GM23248 (cell line): ENCODE measurements around the gene FGF21. TPM values are rescaled to one million over a fixed set of nuclear protein-coding genes. Genes with fewer than 3 reads are reported as not detected.

ENCODE experiments used
- DNase-seq: peaks from one replicate; pipeline ENCODE4 v3.0.0-alpha.2; 2015
- H2AFZ ChIP-seq: fragments of 200-600 bp; sonication (generic); 2 replicates; pipeline ENCODE4 v1.6.1; 2016; ENCODE audit warnings: antibody characterized with exemption
- H3F3A ChIP-seq: fragments of 200-600 bp; sonication (generic); 2 replicates; pipeline ENCODE4 v1.6.1; 2016; ENCODE audit warnings: mild to moderate bottlenecking, antibody characterized with exemption, mixed run types; ENCODE audit not compliant: insufficient read depth
- H3K27ac ChIP-seq: fragments of 200-600 bp; sonication (generic); 2 replicates; pipeline ENCODE4 v1.5.1; 2016; ENCODE audit warnings: mild to moderate bottlenecking
- H3K27me3 ChIP-seq: fragments of 200-600 bp; sonication (generic); replicated peaks from 2 replicates; pipeline ENCODE4 v1.6.1; 2016; ENCODE audit warnings: mild to moderate bottlenecking; ENCODE audit not compliant: insufficient read depth
- H3K36me3 ChIP-seq: fragments of 200-600 bp; sonication (generic); 2 replicates; pipeline ENCODE4 v1.6.1; 2016; ENCODE audit warnings: low read depth, mild to moderate bottlenecking
- H3K4me1 ChIP-seq: fragments of 200-600 bp; sonication (generic); 2 replicates; pipeline ENCODE4 v1.6.1; 2016; ENCODE audit warnings: mild to moderate bottlenecking; ENCODE audit not compliant: insufficient read depth
- H3K4me2 ChIP-seq: fragments of 200-600 bp; sonication (generic); one replicate; pipeline ENCODE4 v1.6.1; 2016; ENCODE audit warnings: mild to moderate bottlenecking; ENCODE audit not compliant: unreplicated experiment
- H3K4me3 ChIP-seq: fragments of 200-600 bp; sonication (generic); 2 replicates; pipeline ENCODE4 v1.5.1; 2016; ENCODE audit warnings: mild to moderate bottlenecking
- H3K79me2 ChIP-seq: fragments of 200-600 bp; sonication (generic); 2 replicates; pipeline ENCODE4 v1.6.1; 2016; ENCODE audit warnings: mild to moderate bottlenecking; ENCODE audit not compliant: insufficient read depth
- H3K9ac ChIP-seq: fragments of 200-600 bp; sonication (generic); 2 replicates; pipeline ENCODE4 v1.6.1; 2016; ENCODE audit warnings: mild to moderate bottlenecking
- H3K9me2 ChIP-seq: fragments of 200-600 bp; sonication (generic); 2 replicates; pipeline ENCODE4 v1.6.1; 2016; ENCODE audit warnings: mixed run types, mild to moderate bottlenecking, moderate library complexity; ENCODE audit not compliant: insufficient read depth
- H3K9me3 ChIP-seq: fragments of 200-600 bp; sonication (generic); one replicate; pipeline ENCODE4 v1.6.1; 2017; ENCODE audit warnings: low read depth
- H4K20me1 ChIP-seq: fragments of 200-600 bp; sonication (generic); 2 replicates; pipeline ENCODE4 v1.6.0; 2016; ENCODE audit not compliant: insufficient read depth
- EZH2phosphoT487 ChIP-seq: fragments of 200-600 bp; sonication (generic); IDR thresholded peaks from 2 replicates; pipeline ENCODE4 v1.6.1; 2018; ENCODE audit warnings: antibody characterized with exemption, moderate library complexity, mild to moderate bottlenecking, low read depth; ENCODE audit not compliant: insufficient read depth
- WGBS, 2 experiments: methylation state at CpG; one replicate each; pipeline ENCODE4 v1.1.6; 2015 to 2017; ENCODE audit warnings: low lambda C conversion rate in 2 of 2, low coverage in 1 of 2; ENCODE audit errors: missing lambda C conversion rate in 2 of 2; 5-methylcytosine and 5-hydroxymethylcytosine counted together
- in situ Hi-C: fragments of 300-500 bp; cut with MboI; formaldehyde crosslinking; loops from 2 replicates; pipeline ENCODE4 v1.15.0; 2020
- polyA plus RNA-seq: library from polyadenylated mRNA; unstranded; fragments of >200 nt; fragmentation: Nextera tagmentation; extraction: Ambion mirVana; gene quantifications from 2 replicates; pipeline ENCODE4 v1.2.1, GENCODE V29; 2016
- small RNA-seq: library from RNA; depleted of rRNA; stranded (forward); fragments of <200 nt; gene quantifications from one replicate; pipeline ENCODE3, GENCODE V24; 2014; ENCODE audit warnings: low read depth, low replicate concordance
- total RNA-seq: library from RNA; depleted of rRNA; stranded (reverse); fragments of >200 nt; shearing (Covaris generic); gene quantifications from 2 replicates; pipeline ENCODE4 v1.2.3, GENCODE V29; 2014; rRNA removed

FGF21 gene
- total and polyA plus RNA-seq, 2 experiments from 2014 or later = not detected

GRCh38 chr19:48807590-48808308 lies 52.4 kb downstream of the FGF21 start:
- no peak overlapping the region for H3K4me3 ChIP-seq
- WGBS, 2 experiments = 82 to 83% methylated on average over 13 of the region's 13 CpGs
- H3K9ac ChIP-seq = no peak overlapping the region
- no peaks in the 10 kb centered on the region for H3K36me3 ChIP-seq
- no peak for DNase-seq
- H3K27me3 ChIP-seq = no peaks in the 10 kb centered on the region
- no peak for TF ChIP-seq EZH2phosphoT487
- no peaks in the 10 kb centered on the region for H3K79me2 ChIP-seq
- H3K27ac ChIP-seq = no peak overlapping the region
- H3K9me2 ChIP-seq = no peaks in the 10 kb centered on the region
- H2AFZ ChIP-seq = no peak overlapping the region
- in situ Hi-C loops = no loop called here
- no peaks in the 10 kb centered on the region for H4K20me1 ChIP-seq
- no peaks in the 10 kb centered on the region for H3K9me3 ChIP-seq
- no peak overlapping the region for H3K4me2 ChIP-seq
- no peaks in the 10 kb centered on the region for H3K4me1 ChIP-seq
- no peaks in the 10 kb centered on the region for H3F3A ChIP-seq

Small RNA genes lying within 50 kb of the gene (small RNA-seq; reads per million reads assigned to genes)
- not detected for gene RNU6-317P

Other genes starting within 250 kb of the FGF21 start
- 0.22 TPM in 1 of 2 replicates, not detected in the other for gene LMTK3, start 243.7 kb upstream of the FGF21 start, total RNA-seq
- not detected in 2 replicates for gene LMTK3, start 243.7 kb upstream of the FGF21 start, polyA plus RNA-seq
- gene SULT2B1, start 203.4 kb upstream of the FGF21 start, total RNA-seq = not detected in 2 replicates
- gene SULT2B1, start 203.4 kb upstream of the FGF21 start, polyA plus RNA-seq = not detected in 2 replicates
- not detected in 2 replicates for gene SPACA4, start 148.8 kb upstream of the FGF21 start, total RNA-seq
- not detected in 2 replicates for gene SPACA4, start 148.8 kb upstream of the FGF21 start, polyA plus RNA-seq
- not detected in 2 replicates for gene FAM83E, start 140.4 kb upstream of the FGF21 start, total RNA-seq
- not detected in 2 replicates for gene FAM83E, start 140.4 kb upstream of the FGF21 start, polyA plus RNA-seq
- 1,266 and 1,345 TPM in 2 replicates for gene RPL18, start 136.3 kb upstream of the FGF21 start, total RNA-seq
- gene RPL18, start 136.3 kb upstream of the FGF21 start, polyA plus RNA-seq = 659 and 663 TPM in 2 replicates
- 5.2 and 7.2 TPM in 2 replicates for gene SPHK2, start 136.0 kb upstream of the FGF21 start, total RNA-seq
- gene SPHK2, start 136.0 kb upstream of the FGF21 start, polyA plus RNA-seq = 9.9 and 11.4 TPM in 2 replicates
- 5.9 and 6.7 TPM in 2 replicates for gene DBP, start 118.1 kb upstream of the FGF21 start, total RNA-seq
- gene DBP, start 118.1 kb upstream of the FGF21 start, polyA plus RNA-seq = 3.3 and 3.7 TPM in 2 replicates
- 1.1 and 1.6 TPM in 2 replicates for gene CA11, start 109.3 kb upstream of the FGF21 start, total RNA-seq
- gene CA11, start 109.3 kb upstream of the FGF21 start, polyA plus RNA-seq = 2.7 and 3.5 TPM in 2 replicates
- 0.32 TPM in 1 of 2 replicates, not detected in the other for gene NTN5, start 82.5 kb upstream of the FGF21 start, total RNA-seq
- not detected in 2 replicates for gene NTN5, start 82.5 kb upstream of the FGF21 start, polyA plus RNA-seq
- not detected in 2 replicates for gene FUT2, start 59.6 kb upstream of the FGF21 start, total RNA-seq
- gene FUT2, start 59.6 kb upstream of the FGF21 start, polyA plus RNA-seq = 0.24 and 0.25 TPM in 2 replicates
- 0.22 TPM in 1 of 2 replicates, not detected in the other for gene MAMSTR, start 35.8 kb upstream of the FGF21 start, total RNA-seq
- gene MAMSTR, start 35.8 kb upstream of the FGF21 start, polyA plus RNA-seq = 2.7 and 3.1 TPM in 2 replicates
- not detected in 2 replicates for gene RASIP1, start 14.9 kb upstream of the FGF21 start, total RNA-seq
- 0.09 and 0.44 TPM in 2 replicates for gene RASIP1, start 14.9 kb upstream of the FGF21 start, polyA plus RNA-seq
- not detected in 2 replicates for gene IZUMO1, start 8.6 kb upstream of the FGF21 start, total RNA-seq
- gene IZUMO1, start 8.6 kb upstream of the FGF21 start, polyA plus RNA-seq = not detected in 2 replicates
- gene FUT1, start 2.9 kb upstream of the FGF21 start, total RNA-seq = not detected in 2 replicates
- not detected in 2 replicates for gene FUT1, start 2.9 kb upstream of the FGF21 start, polyA plus RNA-seq
- 29.7 and 34.7 TPM in 2 replicates for gene BCAT2, start 55.5 kb downstream of the FGF21 start, total RNA-seq
- 48.5 and 51.2 TPM in 2 replicates for gene BCAT2, start 55.5 kb downstream of the FGF21 start, polyA plus RNA-seq
- 2.6 and 3.9 TPM in 2 replicates for gene HSD17B14, start 81.0 kb downstream of the FGF21 start, total RNA-seq
- gene HSD17B14, start 81.0 kb downstream of the FGF21 start, polyA plus RNA-seq = 3.7 and 4.4 TPM in 2 replicates
- 12.3 and 14.2 TPM in 2 replicates for gene PLEKHA4, start 113.1 kb downstream of the FGF21 start, total RNA-seq
- 16.6 and 19.4 TPM in 2 replicates for gene PLEKHA4, start 113.1 kb downstream of the FGF21 start, polyA plus RNA-seq
- 63.8 and 71.3 TPM in 2 replicates for gene PPP1R15A, start 116.9 kb downstream of the FGF21 start, total RNA-seq
- gene PPP1R15A, start 116.9 kb downstream of the FGF21 start, polyA plus RNA-seq = 78.9 and 83.0 TPM in 2 replicates
- gene TULP2, start 143.2 kb downstream of the FGF21 start, total RNA-seq = not detected in 2 replicates
- not detected in 2 replicates for gene TULP2, start 143.2 kb downstream of the FGF21 start, polyA plus RNA-seq
- 362 and 401 TPM in 2 replicates for gene NUCB1, start 144.8 kb downstream of the FGF21 start, total RNA-seq
- 412 and 438 TPM in 2 replicates for gene NUCB1, start 144.8 kb downstream of the FGF21 start, polyA plus RNA-seq
- not detected in 2 replicates for gene DHDH, start 178.2 kb downstream of the FGF21 start, total RNA-seq
- not detected in 2 replicates for gene DHDH, start 178.2 kb downstream of the FGF21 start, polyA plus RNA-seq
- 106 and 119 TPM in 2 replicates for gene BAX, start 199.4 kb downstream of the FGF21 start, total RNA-seq
- gene BAX, start 199.4 kb downstream of the FGF21 start, polyA plus RNA-seq = 92.7 and 97.3 TPM in 2 replicates
- 2,276 and 2,848 TPM in 2 replicates for gene FTL, start 209.8 kb downstream of the FGF21 start, total RNA-seq
- 8,171 and 8,242 TPM in 2 replicates for gene FTL, start 209.8 kb downstream of the FGF21 start, polyA plus RNA-seq
- gene GYS1, start 237.8 kb downstream of the FGF21 start, total RNA-seq = 78.4 and 80.1 TPM in 2 replicates
- 85.6 and 92.6 TPM in 2 replicates for gene GYS1, start 237.8 kb downstream of the FGF21 start, polyA plus RNA-seq
- gene RUVBL2, start 238.4 kb downstream of the FGF21 start, total RNA-seq = 177 TPM in 2 replicates
- gene RUVBL2, start 238.4 kb downstream of the FGF21 start, polyA plus RNA-seq = 129 and 130 TPM in 2 replicates